ENCODE measurements around the gene SEPTIN5. TPM values are rescaled to one million over a fixed set of nuclear protein-coding genes. Genes with fewer than 3 reads are reported as not detected.

Gene SEPTIN5
- total RNA-seq, 1 experiment from 2014 or later = 22.4 TPM

DNA sequence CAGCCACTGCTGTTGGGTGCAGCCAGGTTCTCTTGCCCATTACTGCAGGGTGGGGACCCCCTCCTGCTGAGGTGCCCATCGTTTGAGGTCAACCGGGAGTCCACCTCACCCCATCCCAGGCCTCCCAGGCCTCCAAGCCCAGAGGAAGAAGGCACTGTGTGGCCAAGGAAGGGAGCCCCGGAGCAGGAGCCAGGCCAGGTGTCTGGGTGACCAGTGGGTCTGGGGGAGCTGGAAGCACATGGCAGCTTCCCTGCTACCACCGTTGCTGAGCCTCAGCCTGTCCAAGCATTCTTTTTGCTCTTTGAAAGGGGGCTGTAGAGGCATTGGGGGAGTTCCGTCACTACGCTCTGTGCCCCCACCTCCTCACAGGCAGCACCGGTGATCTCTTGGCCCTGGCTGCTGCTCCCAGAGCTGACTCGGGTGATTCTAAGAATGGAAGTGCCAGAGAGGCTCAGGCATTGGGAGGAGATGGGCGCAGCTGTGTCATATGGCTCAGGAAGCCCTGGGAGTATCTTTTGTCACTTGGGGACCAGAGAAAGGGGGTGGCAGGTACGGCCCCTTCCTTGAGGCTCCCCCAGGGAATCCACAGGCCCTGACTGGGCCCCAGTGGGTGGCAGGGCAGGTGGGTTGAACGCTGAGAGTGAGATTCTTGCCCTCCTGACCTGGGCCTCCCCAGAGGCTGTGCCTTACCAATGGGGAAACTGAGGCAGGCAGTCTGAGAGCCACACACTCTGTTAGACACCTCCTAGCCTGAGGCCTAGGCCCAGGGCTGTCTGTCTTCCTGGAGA, 1.9 kb downstream of the SEPTIN5 start:
- Mint-ChIP-seq H3K36me3 (peaks cover 10% of the 10 kb centered on the region), H3K27me3 (ENCODE audit: low read depth) (peaks cover 71% of the 10 kb centered on the region), H3K4me1 (peaks cover 19% of the 10 kb centered on the region), H3K9me3 (no peaks in the 10 kb centered on the region), H3K27ac (no peak overlapping the region), H3K4me3 (no peak overlapping the region)
- TF ChIP-seq, protein P1, sequence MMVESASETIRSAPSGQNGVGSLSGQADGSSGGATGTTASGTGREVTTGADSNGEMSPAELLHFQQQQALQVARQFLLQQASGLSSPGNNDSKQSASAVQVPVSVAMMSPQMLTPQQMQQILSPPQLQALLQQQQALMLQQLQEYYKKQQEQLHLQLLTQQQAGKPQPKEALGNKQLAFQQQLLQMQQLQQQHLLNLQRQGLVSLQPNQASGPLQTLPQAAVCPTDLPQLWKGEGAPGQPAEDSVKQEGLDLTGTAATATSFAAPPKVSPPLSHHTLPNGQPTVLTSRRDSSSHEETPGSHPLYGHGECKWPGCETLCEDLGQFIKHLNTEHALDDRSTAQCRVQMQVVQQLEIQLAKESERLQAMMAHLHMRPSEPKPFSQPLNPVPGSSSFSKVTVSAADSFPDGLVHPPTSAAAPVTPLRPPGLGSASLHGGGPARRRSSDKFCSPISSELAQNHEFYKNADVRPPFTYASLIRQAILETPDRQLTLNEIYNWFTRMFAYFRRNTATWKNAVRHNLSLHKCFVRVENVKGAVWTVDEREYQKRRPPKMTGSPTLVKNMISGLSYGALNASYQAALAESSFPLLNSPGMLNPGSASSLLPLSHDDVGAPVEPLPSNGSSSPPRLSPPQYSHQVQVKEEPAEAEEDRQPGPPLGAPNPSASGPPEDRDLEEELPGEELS (CRISPR knock-in tag; IDR thresholded peaks at IDR 0.05) = no peak
- TF ChIP-seq EMX1 (CRISPR knock-in tag; IDR thresholded peaks at IDR 0.05) (no peak), FOXK1 (CRISPR knock-in tag; IDR thresholded peaks at IDR 0.05) (no peak), ZNF317 (CRISPR knock-in tag; IDR thresholded peaks at IDR 0.05; ENCODE audit: borderline replicate concordance, low read depth) (no peak), ELF4 (CRISPR knock-in tag; IDR thresholded peaks at IDR 0.05; ENCODE audit: low read depth) (no peak), SOX15 (CRISPR knock-in tag; IDR thresholded peaks at IDR 0.05) (no peak), JAZF1 (CRISPR knock-in tag; IDR thresholded peaks at IDR 0.05) (no peak), ZNF263 (CRISPR knock-in tag; IDR thresholded peaks at IDR 0.05; ENCODE audit: low read depth) (no peak), CBFB (CRISPR knock-in tag; IDR thresholded peaks at IDR 0.05; ENCODE audit: low read depth) (no peak)
- TF ChIP-seq, protein P2, sequence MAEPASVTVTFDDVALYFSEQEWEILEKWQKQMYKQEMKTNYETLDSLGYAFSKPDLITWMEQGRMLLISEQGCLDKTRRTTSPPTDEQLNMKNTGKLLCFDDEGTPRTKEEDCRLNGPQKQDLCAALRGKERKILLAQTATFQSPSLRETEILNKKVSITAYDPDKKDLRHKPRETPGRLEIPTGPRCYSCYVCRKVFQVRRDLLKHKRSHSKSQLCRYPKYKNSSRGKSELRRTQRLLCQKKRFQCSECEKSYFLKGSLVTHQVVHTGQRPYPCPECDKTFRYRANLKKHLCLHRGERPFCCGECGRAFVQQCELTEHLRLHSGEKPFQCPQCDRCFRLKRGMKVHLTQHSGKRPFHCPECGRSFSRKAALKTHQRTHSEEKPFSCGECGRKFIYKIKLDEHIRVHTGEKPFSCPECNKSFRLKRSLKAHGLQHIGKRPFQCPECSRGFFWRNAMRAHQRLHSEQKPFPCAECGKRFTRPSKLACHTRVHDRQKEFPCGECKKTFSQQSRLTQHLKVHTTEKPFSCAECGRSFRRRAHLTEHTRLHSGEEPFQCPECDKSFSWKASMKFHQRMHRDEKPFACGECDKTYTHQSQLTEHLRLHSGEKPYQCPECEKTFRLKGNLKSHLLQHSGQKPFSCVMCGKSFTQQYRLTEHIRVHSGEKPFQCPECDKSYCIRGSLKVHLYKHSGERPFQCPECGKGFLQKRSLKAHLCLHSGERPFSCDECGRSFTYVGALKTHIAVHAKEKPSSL (CRISPR knock-in tag; conservative IDR thresholded peaks at IDR 0.05) = no peak
- CTCF ChIA-PET = interaction anchor here (1.1 to 3.8 kb wide), 8 partner anchors 11 to 194 kb away, joined by 3 to 63 read pairs (median 10); no protein-coding TSS in a partner anchor
- ATAC-seq = no peak
- no peak for DNase-seq (ENCODE audit: low spot score)
- POLR2A ChIA-PET = no interaction called here

DNA sequence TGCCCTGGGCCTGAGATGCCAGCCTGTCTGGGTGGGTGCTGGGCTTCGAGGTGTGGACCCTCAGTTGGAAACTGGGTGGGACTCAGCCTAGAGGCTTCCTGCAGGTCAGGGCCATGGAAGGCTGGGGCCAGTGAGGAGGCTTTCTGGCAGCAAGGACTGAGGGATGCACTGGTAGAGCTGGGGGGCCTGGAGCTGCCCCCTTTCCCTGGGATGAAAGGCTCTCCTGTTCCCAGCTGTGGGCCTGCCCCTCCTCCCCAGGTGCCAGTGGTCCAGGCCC, 2.5 kb downstream of the SEPTIN5 start:
- H3K9me3 Mint-ChIP-seq = no peaks in the 10 kb centered on the region
- no peak overlapping the region for H3K27ac Mint-ChIP-seq
- no peak overlapping the region for H3K4me3 Mint-ChIP-seq
- POLR2A ChIA-PET = no interaction called here
- peaks cover 21% of the 10 kb centered on the region for H3K4me1 Mint-ChIP-seq
- DNase-seq (ENCODE audit: low spot score) (no peak), ATAC-seq (no peak)
- TF ChIP-seq NR2C2 (CRISPR knock-in tag; IDR thresholded peaks at IDR 0.05) (no peak), SMAD3 (CRISPR knock-in tag; IDR thresholded peaks at IDR 0.05; ENCODE audit: borderline replicate concordance) (no peak), GTF2I (CRISPR knock-in tag; conservative IDR thresholded peaks at IDR 0.05) (no peak), SMAD4 (CRISPR knock-in tag; IDR thresholded peaks at IDR 0.05) (no peak), ZNF232 (CRISPR knock-in tag; IDR thresholded peaks at IDR 0.05) (no peak), HMGA2 (CRISPR knock-in tag; IDR thresholded peaks at IDR 0.05) (no peak), TP53 (CRISPR knock-in tag; IDR thresholded peaks at IDR 0.05) (no peak), FOXK1 (CRISPR knock-in tag; IDR thresholded peaks at IDR 0.05) (no peak), JUN (CRISPR knock-in tag; IDR thresholded peaks at IDR 0.05) (no peak), ATF1 (CRISPR knock-in tag; IDR thresholded peaks at IDR 0.05) (no peak)
- TF ChIP-seq, protein P3, sequence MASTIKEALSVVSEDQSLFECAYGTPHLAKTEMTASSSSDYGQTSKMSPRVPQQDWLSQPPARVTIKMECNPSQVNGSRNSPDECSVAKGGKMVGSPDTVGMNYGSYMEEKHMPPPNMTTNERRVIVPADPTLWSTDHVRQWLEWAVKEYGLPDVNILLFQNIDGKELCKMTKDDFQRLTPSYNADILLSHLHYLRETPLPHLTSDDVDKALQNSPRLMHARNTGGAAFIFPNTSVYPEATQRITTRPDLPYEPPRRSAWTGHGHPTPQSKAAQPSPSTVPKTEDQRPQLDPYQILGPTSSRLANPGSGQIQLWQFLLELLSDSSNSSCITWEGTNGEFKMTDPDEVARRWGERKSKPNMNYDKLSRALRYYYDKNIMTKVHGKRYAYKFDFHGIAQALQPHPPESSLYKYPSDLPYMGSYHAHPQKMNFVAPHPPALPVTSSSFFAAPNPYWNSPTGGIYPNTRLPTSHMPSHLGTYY (CRISPR knock-in tag; IDR thresholded peaks at IDR 0.05) = no peak
- TF ChIP-seq, protein P4, sequence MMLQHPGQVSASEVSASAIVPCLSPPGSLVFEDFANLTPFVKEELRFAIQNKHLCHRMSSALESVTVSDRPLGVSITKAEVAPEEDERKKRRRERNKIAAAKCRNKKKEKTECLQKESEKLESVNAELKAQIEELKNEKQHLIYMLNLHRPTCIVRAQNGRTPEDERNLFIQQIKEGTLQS (CRISPR knock-in tag; conservative IDR thresholded peaks at IDR 0.05) = no peak
- TF ChIP-seq, protein P5, sequence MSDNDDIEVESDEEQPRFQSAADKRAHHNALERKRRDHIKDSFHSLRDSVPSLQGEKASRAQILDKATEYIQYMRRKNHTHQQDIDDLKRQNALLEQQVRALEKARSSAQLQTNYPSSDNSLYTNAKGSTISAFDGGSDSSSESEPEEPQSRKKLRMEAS (CRISPR knock-in tag; IDR thresholded peaks at IDR 0.05) = no peak
- TF ChIP-seq, protein P6, sequence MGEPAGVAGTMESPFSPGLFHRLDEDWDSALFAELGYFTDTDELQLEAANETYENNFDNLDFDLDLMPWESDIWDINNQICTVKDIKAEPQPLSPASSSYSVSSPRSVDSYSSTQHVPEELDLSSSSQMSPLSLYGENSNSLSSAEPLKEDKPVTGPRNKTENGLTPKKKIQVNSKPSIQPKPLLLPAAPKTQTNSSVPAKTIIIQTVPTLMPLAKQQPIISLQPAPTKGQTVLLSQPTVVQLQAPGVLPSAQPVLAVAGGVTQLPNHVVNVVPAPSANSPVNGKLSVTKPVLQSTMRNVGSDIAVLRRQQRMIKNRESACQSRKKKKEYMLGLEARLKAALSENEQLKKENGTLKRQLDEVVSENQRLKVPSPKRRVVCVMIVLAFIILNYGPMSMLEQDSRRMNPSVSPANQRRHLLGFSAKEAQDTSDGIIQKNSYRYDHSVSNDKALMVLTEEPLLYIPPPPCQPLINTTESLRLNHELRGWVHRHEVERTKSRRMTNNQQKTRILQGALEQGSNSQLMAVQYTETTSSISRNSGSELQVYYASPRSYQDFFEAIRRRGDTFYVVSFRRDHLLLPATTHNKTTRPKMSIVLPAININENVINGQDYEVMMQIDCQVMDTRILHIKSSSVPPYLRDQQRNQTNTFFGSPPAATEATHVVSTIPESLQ (CRISPR knock-in tag; IDR thresholded peaks at IDR 0.05) = no peak
- H3K27me3 Mint-ChIP-seq (ENCODE audit: low read depth) = peaks cover 77% of the 10 kb centered on the region
- CTCF ChIA-PET = interaction anchor here (0.6 to 3.8 kb wide), 8 partner anchors 12 to 85 kb away, joined by 3 to 63 read pairs (median 10); no protein-coding TSS in a partner anchor
- peaks cover 10% of the 10 kb centered on the region for H3K36me3 Mint-ChIP-seq

Measured in WTC11 (cell line).